NCI-H345 treated with DMSO at 0.1 percent for 48 hours (cell line): ENCODE data around the gene SMAD7.

Experiments
- DNase-seq: peaks from one replicate; lab custom pipeline; 2025; ENCODE audit not compliant: unreplicated experiment; lab: John Stamatoyannopoulos, UW

The SMAD7 gene

DNA sequence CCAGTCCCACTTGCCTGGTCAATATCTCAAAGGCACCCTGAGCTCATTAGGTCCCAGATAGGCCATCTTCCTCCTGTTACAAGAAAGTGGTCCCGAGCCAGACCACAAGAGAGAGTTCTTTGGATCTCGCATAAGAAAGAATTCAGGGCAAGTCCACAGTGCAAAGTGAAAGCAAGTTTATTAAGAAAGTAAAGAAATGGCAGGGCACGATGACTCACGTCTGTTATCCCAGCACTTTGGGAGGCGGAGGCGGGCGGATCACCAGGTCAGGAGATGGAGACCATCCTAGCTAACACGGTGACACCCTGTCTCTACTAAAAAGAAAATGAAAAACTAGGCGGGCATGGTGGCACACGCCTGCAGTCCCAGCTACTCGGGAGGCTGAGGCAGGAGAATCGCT, 10.8 kb upstream of the SMAD7 start:
- DNase-seq = no peak

DNA sequence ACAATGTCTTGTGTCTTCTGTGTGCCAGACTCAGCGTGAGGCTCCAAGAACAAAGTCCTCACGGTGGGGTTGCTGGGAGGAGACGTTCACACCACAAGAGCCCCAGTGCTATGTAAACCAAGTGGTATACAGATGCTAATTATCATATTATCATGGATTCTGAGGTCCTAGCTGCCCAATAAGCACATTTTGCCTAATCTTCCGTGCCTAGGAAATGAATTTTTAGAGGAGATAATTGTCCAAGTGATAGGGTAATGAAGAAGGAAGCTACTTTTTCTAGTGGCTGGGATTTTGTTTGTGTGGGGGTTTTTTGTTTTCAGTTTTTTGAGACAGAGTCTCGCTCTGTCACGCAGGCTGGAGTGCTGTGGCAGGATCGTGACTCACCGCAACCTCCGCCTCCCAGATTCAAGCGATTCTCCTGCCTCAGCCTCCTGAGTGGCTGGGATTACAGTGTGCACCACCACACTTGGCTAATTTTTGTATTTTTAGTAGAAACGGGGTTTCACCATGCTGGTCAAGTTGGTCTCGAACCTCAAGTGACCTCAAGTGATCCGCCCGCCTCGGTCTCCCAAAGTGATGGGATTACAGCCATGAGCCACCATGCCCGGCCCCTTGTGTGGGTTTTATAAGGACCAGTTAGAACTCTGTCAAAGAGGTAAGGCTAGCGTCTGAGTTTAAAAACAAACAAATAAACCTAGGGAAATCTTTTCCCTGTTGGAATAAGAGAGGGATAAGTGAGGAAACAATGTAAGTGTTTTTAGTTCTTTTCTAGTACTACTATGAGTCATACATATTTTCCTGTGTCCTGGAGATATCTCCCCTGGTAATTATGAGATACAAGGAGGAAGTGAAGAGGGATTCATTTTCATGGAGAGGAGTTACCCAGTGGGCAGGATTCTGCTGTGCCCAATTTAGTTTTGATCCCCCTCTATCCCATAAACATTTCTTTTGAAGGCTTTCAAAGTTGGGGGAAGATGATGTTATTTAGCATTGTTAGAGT, 9.5 kb upstream of the SMAD7 start:
- DNase-seq = no peak

DNA sequence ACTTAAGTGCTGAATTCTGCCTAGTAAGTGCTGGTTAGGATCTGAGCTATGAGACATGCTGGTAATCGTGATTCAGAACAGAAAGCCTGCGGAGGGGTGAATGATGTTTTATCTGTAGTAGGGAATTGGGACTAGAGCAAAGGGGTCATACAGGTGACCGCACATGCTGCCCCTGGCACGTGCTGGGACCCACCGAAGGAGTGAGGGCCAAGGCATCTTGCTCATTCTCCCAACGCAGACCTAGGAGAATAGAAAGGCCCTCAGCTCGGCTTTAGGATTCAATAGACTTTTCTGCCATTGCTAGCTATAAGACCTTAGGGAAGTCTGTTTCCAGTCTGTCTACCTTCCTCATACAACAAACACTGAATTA, 8.8 kb upstream of the SMAD7 start:
- DNase-seq = no peak

DNA sequence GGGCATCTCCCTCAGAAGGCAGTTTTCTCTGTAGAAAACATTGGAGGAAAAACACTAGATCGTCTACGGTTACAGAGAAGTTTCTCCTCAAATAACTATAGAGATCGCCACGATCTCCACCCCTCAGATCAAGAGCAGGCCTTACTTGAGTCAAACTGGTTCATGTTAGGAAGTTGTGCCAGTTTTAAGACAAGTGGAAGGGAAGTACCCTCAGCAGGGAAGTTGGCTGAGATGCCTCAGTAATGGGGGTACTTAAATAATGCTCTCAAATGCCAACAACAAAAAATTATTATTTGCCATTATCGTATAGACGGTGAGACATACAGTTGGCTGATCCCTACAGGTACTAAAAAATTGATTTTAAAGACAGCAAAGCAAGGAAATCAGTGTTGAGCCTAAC, 8.2 kb upstream of the SMAD7 start:
- DNase-seq = no peak

DNA sequence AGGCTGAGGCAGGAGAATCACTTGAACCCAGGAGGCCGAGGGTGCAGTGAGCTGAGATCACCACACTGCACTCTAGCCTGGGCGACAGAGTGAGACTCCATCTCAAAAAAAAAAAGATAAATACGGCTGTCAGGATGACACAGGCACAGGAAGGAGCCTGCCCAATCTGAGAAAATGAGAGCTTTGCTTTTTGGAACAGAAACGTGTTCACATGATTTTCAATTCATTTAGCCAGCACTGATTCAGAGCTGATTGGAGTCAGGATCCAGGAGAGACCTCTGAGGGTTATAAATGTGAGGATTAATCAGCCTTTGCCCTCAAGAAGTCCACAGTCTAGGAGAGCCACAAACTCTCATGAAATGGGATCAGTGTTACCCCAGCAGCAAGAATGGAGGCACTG, 6.9 kb upstream of the SMAD7 start:
- DNase-seq = no peak

DNA sequence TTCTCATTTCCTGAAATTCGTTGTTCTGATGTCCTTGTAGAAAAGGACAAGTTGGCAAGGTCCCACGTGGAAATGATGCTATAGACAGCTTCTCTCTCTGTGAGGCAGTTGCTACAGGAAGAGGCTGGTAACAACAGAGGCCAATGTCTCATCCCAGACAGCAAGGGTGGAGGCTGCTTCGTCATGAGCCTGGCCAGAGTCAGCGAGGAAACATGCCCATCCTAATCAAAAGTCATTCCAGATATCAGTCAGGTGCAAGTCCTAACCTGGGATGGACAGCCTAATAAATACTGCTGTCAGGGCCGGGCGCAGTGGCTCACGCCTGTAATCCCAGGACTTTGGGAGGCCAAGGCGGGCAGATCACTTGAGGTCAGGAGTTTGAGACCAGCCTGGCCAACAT, 6.4 kb upstream of the SMAD7 start:
- DNase-seq = no peak

DNA sequence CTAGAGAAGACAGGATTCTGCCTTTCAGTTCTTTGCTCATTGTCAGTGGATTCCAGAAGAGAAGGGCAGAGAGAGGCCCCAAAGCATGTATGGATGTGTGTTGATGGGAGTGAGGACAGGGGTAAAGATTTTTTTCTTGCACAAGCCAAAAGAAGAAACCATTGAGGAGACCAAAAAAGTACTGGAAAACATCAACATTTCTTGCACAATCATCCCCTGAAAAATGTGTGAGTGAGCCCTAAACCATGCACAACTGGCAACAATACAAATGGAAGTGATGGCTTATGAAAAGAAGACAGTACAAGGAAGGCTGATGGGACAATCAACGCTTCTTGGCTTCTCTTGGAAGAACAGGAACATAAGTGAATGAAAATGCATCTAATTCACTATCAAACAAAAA, 5.6 kb upstream of the SMAD7 start:
- no peak for DNase-seq

DNA sequence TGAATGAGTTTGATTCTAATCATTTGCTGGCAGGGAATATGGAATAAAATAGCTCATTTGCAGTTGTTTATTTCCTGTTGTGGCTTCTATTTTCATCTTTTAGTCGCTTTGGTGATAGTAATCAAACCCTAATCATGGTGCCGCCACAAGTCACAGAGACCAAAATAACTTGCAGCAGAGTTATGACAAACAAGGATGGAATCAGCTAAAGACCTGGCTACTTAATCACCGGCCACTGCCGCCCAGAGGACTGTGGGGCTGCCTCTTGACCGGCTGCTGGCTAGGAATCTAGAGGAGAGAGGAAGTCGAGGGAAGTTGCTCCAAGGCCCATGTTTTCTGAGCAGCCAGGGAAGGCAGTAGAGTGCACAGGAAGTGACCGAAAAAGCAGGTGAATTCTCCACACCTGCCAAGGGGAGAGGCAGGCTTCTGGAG, 5.1 kb upstream of the SMAD7 start:
- DNase-seq = no peak

DNA sequence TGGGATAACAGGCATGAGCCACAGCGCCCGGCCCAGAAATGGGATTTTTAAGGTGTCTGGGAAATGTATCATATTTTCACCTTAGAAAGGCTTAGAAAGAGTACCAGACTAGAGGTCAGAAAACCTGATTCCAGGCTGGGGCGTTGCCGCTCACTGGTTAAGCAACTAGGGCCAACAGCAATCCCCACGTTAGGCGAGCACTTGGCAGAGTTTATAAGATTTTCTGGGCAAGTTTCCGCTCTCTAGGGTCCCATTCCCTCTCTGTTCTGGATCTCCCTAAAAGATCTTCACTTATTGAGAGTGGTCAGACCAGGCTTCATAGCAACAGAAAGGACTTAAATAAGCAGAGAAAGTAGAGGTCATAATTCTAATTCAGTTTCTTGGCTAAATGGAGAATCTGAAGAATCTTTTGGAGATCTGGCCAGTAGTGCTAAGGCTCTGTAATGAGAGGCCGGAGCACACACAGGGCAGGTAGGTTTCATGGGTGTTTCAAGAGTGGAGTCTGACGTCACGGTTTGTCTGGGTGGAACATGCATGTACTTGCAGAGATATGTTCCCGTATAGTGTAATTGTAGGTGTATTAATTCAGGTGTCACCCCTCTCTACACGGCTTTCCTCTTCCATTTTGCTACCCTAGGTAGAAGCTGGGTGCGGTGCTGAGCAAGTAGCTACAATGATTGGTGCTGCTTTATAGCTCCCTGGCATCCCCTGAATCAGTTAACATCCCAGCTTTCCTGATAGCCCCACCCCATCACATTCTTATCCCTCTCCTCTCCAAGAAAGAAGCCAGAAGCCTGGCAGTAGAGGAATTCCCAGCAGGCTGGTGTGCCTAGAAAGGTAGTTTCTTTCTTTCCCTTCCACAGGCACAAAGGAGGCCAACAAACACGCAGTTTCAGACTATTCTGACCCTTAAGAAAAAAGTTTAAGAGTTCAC, 4.4 kb upstream of the SMAD7 start:
- DNase-seq = no peak

DNA sequence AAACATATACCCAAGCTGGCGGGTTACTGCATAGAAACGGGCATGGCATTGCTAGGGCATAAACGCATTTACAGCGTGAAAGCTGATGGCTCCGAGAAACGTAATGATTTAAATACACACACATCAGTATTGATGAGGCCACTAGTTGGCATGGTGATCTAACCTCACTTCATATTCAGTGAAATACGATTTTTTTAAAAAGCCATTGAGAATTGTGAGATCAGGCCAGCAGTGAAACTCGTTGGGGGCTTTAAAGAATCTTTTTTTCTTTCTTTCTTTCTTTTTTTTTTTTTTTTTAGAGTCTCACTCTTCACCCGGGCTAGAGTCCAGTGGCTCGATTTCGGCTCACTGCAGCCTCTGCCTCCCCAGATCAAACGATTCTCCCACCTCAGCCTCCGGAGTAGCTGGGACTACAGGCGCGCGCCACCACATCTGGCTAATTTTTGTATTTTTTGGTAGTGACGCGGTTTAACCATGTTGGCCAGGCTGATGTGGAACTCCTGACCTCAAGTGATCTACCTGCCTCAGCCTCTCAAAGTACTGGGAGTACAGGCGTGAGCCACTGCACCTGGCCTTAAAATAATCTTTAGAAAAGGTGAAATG, 2.4 kb upstream of the SMAD7 start:
- no peak for DNase-seq

DNA sequence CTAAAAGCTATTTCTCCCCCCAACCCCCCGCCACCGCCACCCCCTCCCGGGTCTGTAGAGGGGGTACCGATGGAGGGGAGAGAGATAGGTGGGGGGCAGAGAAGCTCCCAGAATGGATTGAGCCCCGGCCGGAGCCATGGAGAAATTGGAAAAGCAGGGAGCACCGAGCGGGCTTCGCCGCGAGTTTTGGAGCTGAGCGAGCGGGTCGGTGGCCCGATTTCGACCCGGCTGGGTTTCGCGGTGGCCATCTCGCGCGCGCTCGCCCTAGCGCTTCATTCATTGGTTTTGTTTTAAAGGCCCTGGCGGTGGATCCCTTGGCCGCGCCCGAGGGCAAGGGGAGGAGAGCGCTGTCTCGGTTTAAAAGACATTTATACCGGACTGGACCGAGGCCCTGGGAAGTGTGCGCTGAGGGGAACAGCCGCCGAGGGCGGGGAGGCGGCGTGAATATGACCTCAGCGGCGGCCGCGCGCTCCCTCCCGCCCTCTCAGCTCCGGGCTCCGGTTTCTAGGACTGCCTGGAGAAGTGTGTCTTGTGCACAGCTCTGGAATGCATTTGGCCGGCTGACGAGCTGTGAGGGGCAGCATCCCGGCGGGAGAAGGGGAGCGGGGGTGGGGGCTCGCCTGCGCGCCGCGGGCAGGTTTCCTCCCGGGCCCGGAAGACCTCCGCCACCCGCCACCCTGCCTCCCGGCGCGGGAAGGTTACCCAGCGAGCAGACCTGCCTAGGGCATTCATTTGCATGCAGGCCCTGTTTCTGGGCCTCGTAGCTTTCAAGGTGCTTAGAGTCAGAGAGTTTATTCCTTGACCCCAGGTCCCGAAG, 1.7 kb upstream of the SMAD7 start:
- DNase-seq = peak; percentile 57

DNA sequence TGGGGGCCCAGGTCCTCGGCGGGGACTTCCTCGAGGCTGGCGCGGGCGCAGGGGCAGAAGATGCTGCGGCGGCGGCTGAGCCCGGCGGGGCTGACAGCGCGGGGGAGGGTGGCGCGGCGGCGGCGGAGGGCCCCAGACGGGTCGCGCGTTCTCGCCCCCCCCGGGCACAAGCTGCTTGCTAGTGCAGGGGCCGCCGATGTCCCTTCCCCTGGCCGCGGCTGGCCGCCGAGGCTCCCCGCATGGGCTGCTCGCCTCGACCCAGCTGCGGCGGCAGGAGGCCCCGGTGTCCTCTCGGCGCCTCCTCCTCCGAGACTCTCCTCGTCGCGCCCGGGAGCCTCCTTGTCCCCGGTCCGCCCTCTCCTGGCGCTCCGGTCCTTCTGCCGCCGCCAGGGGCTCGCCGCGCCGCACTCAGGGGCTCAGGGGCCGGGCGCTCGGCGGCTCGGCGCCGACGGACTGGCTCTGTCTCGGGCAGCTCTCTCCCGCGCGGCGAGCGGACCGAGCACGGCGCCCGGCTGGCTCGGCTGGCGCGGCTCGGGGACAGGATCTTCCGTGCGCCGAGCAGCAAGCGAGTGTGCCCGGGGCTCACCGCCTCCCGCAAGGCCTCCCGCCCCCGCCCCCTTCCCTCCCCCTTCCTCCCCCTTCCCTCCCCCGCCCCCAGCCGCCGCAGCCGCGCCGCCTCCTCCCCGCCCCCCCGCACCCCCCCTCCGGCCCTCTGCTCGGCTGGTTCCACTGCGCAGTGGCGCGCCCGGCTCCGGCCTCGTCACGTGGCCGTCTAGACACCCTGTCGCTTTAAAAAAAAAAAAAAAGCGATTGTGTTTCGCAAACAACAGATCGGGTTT, 902 bp upstream of the SMAD7 start:
- peak; percentile 74 for DNase-seq

DNA sequence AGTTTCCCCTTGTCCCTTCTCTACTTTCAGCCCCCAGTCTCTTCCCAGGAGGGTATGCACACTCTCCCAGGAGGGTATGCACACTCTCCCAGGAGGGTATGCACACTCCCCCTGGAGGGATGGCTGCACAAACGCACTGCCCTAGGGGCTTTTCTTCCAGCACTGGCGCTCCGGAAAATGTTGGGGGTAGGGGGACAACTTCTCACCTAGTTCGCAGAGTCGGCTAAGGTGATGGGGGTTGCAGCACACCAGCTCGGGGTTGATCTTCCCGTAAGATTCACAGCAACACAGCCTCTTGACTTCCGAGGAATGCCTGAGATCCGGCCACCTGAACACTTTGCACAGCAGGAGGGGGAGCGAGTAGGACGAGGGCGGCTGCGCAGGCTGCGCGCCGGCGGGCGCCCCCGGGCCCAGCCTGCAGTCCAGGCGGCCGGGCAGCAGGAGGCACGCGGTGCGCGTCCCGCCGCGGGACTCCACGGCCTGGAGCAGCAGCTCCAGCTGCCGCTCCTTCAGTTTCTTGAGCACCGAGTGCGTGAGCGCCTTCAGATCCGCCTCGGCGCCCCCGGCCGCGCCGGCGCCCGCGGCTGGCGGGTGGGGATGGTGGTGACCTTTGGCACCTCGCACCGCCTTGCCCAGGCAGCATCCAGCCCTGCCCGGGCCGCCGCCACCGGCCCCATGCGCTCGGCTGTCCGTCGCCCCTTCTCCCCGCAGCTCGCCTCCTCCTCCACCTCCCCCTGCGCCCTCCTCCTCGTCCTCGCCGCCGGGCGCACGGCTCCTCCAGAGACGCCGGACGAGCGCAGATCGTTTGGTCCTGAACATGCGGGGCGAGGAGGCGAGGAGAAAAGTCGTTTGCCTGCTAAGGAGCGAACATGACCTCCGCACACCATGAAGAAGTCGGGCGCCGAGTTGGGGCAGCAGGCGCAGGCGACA, 894 bp downstream of the SMAD7 start:
- peak; percentile 13 for DNase-seq

DNA sequence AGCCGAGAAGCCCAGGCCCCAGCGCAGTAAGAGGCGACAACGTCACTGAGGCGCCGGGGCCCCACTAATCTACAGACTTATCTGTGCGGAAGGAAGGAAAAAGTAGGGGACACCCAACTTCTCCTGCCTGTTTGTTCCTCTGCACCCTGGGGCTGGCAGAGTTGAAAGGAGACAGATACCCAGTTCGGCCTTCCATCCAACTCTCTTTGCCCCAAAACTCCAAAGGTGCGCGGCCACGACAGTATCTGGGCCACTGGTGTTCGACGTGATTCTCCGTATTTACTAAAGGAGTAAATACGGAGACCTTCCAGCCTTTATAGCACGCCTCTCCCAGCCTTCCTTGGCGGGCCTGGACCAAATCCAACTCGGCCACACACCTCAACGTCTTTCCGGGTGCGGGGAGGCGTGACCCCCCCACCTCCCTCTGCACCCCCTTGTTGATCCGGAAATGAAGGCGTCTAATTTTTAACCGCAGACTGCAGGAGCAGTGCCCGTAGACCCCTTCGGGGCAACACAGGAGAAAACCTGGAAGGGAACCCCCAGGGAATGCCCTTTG, 1.6 kb downstream of the SMAD7 start:
- DNase-seq = no peak

DNA sequence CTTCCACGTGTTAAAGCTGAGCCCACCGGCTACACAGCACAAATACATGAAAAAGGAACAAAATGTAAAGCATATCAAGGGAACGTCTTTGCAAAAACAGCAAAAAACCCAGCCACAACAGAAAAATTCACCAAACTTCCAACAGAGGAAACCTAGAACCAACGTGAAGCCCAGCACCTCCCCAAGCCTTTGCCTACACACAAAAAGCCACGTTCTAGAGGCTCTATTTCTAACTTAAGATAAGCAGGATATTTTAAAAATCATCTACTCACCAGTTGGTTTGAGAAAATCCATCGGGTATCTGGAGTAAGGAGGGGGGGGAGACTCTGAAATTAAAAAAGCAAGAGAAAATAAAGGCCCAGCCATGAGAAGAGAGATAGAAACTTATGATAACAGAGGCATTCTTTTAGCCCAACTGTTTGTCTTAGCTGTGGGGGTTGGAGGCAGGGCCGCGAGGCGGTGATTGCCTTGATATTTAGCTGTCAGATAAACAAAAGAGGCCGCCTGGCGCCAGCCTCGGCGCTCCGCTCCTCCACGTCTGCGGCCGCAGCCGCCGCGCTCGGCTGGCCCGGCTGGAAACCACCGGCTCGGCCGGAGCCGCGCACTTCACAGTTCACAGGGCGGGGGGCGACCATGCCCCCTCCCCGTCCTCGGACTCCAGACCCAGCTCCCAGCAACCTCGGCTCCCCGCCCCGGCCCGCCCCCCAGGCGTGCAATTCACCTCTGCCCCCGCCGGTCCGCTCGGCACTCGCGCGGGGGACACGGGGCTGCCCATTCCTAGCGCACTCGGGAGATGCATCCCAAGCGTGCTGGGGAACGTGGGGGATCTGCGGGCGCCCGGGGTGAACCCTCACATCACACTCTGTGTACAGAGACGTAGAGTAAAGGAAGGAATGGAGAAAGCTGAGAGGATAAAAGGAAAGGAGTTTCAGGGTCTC, 2.4 kb downstream of the SMAD7 start:
- peak; percentile 33 for DNase-seq

DNA sequence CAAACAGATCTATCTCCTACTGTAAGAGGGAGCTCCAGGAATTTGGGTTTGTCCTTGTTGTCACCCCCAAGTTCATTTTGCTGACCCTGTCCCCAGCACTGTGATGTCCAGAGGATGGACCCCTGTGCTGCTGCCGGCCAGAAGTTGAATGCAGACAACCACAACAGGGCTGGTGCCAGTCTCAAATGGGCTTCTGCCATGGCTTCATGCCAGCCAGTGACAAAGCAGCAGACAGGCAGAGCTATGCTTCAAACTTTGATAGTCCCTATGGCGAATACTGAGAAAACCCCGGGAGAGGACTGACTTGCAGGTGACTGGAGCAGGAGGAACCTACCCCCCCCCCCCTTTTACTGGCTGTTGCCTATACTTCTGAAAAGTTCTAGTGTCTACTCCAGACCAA, 3.2 kb downstream of the SMAD7 start:
- DNase-seq = no peak

DNA sequence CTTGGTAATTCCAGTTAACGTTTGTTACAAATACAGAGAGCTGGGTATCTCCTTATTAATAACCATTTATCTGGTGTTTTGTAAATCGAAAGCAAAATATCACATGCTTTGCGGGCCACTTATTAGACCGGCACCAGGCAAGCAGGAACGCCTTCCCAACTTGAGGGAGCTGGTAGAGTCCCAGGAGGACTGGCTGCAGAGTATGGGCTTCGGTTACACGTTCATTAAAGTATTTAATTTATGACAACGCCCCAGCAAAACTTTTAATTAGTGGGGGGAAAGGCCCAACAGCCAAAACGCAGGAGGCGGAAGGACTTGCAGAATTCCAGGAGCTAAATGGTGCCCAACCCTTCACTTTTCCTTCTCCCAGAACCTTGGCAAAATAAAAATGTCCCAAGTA, 3.7 kb downstream of the SMAD7 start:
- DNase-seq = no peak
